GM04503 (cell line): ENCODE data around the gene RFX2.

Experiments
- DNase-seq: peaks from one replicate; pipeline ENCODE4 v3.0.0-alpha.2; 2012; ENCODE audit warnings: low read depth

RFX2 gene

GRCh38 chr19:5955636-5955935 is 154.7 kb downstream of the RFX2 start:
- no peak for DNase-seq

GRCh38 chr19:5954293-5954692 is 156.0 kb downstream of the RFX2 start:
- no peak for DNase-seq

DNA sequence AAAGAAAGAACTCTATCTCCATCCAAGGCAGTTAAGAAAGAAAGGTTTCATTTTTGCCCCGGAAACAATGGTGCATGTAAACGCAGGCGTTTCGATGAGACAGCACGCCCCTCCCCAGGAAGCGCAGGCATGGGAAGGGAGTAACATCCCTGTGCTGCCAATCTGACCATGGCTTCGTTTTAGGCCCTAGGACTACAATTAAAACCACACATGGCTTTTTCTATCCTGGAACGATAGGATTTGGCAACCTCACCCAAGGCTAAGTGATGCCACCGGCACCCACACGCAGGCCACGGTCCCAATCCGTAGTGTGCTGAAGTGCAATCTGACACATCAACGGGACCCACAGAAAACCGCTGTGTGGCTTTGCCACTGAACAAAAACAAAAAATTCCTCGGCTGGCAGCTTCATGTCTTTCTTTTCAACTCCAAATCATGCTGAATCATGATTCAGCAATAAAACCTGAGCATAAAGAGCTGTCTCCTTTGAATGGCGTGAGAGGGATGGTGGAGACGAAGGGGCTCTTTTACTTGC is 156.6 kb downstream of the RFX2 start:
- no peak for DNase-seq

DNA sequence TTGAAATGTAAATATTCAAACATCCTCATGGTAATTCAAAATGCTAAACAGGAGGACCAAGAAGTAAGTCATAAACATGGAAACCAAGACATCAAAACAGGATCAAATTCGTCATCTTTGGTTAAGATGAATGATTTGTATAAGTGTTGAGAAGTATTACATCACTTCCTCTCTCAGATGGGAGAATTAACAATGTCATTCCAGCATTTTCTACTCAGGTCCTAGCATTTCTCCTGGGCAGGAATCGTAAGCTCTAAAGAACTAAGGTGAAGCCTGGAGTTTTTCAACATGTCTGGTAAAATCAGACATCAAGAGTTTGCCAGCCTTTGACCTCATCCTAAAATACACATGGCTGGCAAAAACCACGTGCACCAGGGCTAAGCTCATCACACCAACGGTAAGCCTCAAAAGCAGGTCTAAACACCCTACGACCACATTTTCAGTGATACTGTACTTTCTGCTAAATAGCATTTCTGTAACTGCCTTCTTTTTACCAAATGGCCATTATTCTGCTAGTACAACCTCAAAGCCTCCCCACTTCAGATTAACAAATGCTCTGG is 157.2 kb downstream of the RFX2 start:
- DNase-seq = no peak

DNA sequence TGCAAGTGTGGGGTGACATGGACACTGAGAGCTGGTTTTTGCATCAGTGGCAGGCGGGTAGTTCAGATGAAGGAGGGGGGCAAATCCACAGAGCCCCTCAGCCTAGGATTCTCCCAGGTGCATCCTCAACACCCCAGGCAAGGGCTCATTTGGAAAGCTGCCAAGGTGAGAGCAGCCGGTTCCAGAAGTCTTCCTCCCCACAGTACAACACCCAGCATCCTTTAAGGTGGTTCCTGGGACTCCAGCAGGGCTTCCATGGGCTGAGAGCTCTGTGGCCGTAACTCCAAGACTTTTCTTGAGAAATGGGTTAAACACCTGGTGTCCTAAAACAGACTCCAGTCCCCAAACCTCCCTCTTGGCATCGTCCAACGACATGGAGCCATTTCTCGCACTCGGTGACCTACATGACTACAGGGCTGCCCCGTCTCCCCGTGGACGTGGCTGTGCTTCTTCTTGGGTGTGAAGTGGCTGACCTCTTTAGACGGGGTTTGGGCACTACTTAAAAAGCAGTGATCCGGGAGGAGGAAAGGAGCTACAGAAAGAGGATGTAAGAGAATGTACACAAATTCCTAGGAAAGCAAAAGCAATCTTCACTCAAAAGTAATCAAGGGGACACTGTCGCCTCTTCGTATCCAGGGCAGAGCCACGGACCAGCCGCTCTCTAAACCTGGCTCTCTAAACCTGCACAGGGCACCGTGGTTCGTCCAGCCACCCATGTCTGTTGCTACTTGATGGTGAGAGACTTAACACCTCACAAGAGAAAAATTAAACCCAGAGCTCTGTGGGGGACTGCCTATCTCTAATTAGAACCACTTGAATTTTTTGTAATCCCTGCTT is 157.9 kb downstream of the RFX2 start:
- no peak for DNase-seq

GRCh38 chr19:5951338-5951861 is 158.9 kb downstream of the RFX2 start:
- no peak for DNase-seq

DNA sequence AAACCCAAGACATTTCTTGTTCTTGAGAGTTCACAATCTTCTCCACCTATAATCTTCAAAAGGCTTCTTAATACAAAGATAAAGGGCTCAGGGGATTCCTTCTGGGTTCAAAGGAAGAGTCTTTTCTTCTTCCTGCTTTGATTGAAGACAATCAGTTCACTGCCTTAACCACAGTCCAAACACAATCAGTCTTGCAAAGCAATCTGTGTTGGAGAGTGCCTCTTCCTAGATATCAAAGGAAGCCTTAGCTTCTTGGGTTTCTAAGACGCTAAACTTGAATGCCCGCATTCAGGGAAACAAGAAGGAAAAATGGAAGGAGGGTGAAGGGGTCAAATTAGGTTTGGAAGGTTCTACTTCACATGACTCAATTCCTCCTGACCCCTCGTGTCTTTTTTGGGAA is 159.6 kb downstream of the RFX2 start:
- no peak for DNase-seq

DNA sequence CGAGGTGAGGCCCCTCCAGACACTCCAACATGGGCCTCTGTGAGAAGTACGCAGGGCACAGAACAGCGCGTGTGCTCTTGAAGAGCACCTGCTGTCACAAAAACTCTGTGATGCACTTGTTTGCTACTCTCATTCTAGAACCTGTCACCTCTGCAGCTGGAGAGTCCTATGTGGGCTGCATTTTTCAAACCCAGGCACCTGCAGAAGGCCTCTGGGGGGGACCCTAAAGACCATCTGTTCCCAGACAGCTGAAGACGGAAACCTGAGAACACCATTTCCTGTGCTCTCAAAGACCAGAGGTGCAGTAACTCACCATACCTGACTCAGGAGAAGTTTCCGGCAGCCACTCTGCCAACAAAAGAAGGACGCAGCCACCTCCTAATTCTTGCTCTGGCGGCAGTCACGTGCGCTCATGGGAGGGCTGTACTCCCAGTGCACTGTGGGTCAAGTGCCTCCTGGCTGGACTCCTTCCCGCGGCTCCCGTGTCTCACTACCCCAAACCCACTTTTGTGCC is 160.5 kb downstream of the RFX2 start:
- no peak for DNase-seq

DNA sequence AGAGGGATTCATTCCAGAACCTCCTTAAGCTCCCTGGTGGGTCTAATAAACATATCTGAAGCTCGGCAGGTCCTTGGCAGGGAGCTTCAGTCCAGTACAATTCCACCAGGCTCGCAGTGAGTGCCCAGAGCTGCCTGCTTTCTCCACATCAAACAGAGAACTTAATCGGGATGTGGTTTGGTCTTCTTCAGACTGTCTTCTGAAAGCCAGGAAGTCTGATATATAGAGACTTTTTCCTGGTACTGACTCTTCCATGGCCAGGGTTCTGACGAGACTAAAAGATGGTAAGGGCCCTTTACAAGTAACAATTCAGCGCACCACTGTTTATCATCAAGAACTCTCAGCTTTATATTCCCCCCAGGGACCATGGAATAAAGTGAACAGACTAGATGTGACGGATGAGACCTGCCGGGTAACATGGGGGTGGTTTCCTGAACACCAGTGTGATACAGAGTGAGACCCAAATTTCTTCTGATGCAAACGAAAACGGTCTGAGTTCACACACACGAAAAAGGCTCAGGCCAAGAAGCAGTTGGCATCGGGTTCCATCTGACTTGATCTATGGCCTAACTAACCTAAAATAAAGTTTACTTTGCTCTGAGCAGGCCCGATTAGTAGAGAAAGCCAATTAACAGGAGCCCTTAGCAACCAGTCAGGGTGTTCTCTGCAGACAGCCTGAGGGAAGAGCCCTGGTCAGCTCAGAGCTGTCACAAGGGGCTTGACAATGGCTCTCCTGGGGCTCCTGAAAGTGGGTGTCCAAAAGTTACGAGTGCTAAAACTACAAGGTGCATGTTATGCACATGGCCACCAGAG is 161.3 kb downstream of the RFX2 start:
- DNase-seq = no peak

DNA sequence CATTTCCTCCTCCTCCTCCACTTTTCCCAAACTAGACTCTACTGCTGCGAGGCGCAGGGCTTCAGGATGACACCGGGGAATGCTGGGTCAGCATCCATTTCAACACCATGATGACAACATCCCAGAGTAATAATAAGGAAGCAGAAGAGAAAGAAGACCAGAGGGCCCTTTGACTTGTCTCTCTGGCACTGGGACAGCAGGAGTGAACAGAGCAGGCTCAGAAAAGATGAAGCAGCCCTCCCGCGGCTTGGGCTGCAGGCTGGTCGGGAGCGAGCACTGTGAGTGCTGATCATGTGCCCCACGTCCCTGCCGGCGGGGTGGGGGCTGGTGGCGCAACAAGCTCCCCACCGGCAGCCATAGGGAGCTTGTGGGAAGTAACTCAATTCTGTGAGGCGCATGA is 162.9 kb downstream of the RFX2 start:
- DNase-seq = no peak

DNA sequence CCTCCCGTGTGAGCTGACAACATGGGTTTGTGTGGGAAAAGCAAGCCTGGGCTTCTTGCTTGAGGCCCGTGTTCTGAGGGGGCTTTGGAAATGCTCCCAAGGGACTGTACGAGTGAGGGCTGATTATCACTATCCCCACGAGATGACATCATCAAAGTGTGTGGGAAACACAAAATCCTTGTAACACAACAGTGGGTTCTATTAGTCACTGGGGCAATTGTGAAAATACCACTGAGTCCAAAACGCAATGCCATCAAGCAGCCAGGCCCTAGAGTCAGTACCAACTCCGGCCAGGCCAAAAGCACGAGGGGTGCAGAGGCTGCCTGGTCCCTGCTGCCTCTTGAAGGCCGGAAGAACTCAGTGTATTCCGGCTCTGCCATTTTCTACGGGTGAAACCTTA is 166.7 kb downstream of the RFX2 start:
- no peak for DNase-seq
